GM18907 (cell line): ENCODE measurements around the gene ZNF467.
A peak's percentile ranks its signal among the peaks of the same experiment; 100 is the strongest.

ENCODE experiments used
- ATAC-seq: cut with Tn5 transposase; IDR thresholded peaks from one replicate; pipeline ENCODE4 v1.9.1; 2021; ENCODE audit warnings: mild to moderate bottlenecking, moderate library complexity; ENCODE audit not compliant: unreplicated experiment

The ZNF467 gene

DNA sequence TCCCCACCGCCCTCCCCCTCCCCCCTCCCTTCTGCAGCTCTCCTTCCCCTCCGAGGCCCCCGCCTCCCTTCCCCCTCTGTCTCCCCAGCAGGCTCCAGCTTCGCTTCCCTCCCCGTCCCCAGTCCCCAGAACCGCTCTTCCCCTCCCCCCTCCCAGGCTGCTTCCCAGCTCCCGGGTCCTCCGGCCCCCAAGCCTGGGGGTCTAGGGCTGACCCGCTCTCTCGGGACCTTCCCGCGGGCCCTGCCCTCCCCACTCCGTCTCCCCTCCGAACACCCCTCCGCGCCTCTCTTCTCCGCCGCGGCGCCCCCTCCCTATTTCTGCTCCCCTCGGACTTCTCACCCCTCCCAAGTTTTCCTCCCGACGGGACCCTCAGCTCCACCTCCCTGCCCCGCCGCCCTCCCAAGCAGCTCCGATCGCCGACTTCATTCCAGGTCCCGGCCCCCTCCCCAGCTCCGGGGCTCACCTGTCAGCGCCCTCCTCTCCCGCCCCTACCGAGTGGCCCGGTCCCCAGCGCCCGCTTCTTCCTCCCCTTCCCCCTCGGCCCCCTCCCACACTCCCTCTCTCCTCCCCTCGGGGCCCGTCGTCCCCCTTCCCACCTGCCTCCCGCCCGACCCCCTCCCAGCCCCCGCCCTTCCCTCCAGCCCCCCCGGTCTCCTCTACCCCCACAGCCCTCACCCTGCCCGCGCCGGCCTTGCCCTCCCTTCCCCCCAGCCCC is 990 bp downstream of the ZNF467 start:
- no peak for ATAC-seq

DNA sequence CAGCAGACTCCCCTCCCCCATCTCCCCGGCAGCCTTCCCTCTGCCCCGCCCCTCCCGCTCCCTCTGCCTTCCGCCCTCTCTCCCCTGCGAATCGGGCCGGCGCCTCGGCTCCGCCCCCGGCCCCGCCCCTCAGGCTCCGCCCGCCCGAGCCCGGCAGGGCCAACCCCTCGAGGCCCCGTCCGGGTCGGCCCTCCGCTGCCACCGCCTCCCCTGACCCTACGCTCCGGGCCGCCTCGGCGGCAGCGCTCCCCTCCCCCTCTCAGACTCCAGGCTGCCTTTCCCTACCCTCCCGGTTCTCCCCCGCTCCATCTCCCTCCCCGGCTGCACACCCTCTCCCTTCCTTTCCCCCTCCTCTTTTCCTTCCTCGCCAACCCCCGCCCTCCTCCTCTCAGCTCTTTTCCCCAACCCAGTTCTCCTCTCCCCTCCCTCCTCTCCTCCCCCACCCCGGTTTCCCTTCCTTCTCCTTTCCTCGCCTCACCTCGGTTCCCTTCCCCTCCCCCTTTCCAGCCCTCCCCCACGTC is 1.6 kb downstream of the ZNF467 start:
- peak; percentile 89 for ATAC-seq

DNA sequence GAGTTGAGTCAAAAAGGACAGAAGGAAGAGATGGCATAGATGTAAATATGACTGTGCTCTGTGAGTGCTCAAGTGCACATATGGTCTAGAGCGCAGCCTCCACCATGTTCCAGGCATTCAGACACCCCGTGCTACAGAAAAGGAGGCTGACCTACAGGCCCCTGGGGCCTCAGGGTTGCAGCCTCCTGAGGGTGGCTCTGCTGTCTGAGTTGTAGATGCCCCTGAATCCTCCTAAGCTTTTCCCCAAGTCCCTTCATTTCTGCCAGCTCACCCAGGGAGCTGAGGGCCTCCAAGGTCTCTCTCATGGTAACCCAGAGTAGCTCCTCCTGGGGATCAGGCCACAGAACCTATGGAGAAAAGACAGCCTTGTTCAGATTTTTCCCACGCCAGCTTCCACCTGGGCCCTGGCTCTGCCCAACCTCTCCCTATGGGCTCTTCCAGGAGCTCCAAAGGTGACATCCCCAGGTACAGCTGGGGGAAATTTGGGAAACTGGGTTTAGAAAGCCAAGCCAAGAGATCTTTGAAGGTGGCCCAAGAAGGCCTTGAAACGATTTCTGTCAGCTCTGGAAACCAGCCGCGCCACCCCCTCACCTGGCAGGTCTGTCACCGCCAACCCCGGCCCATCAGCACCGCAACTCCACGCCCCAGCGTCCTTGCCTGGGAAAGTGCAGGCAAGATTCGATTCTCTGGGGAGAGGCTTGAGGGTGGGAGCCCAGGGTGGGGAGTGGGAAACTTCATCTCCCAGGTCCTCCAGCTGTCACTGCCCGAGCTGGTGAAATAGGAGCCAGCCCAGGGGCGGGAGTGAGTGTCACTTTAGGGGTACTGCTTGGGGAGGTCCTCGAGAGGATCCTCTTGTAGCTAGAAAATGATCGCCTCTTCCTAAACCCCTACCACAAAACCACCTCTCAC is 2.4 kb downstream of the ZNF467 start:
- peak; percentile 27 for ATAC-seq

DNA sequence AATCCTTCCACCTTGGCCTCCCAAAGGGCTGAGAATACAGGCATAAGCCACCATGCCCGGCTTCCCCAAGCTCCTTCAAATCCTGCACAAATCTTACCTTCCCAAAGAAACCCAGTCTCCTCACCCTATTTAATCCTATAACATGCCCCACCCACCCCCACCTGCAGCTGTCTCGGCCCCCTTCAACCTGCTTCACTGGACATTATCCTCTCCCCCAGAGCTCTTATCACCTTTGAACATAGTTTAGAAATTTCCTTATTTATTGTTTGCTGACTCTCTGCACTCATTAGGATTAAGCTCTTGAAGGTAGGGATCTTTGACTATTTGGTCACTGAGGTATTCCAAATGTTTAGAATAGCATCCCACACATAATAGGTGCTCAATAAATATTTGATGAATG is 3.5 kb downstream of the ZNF467 start:
- no peak for ATAC-seq

DNA sequence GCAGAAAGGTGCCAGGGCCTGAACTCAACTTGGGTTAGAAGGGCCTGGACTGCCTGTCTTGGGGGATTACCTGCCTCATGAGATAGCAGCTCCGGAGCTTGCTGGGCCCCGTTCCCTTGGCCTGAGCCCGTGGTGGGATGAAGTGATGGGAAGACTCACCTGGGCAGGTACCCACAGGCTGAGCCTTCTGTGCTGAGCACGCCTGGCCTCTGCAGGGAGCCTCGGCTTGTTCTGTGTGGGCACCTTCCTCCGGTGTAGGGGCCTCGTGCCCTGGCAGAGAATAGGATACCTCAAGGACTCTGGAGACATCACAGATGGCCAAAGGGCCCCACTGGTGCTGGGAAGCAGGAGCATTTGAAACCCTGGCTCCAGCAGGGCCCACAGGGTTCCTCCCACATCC is 4.5 kb downstream of the ZNF467 start:
- no peak for ATAC-seq

DNA sequence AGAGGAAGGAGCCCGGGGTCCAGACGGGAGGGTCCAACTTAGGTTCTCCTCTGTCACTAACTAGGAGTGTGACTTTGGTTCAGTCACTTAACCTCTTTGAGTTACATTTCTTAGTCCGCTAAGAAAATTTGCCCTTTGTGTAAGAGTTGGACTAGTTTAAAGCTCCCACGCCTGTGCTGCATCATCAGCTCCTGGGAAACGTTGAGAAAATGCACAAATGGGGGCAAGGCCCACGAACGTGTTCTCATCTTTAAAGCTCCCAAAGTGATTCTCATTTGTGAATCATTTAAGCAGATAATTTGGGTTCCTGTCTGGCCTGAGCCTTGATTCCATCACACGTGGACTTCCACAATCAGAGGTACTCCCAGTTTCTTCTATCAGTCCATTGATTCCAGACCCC is 6.3 kb downstream of the ZNF467 start:
- ATAC-seq: no peak

DNA sequence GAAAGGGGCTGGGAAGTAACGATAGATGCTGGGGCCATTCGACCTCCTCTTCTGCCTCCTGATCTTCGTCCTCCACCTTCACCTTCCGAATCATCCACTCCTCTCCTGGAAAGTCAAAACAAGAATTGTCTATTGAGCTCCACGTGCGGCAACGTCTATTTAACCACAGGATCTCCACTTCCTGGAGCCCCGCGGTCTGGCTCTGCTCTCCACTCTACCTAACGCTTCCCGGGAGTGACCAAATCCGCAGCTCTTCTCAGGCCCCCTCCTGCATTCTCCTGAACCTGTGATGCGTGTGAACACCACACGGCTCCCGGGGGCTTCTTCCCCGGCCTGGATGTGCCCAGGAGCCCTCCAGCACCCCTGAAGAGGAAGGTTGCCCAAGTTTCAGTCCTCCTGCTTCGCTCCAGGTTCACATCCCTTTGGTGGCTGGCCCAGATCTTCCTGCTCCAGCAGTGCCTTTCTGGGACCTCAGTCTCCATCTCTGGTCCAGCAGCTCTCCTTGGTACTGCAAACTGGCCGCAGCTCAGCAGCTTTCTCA is 7.2 kb downstream of the ZNF467 start:
- ATAC-seq: no peak

DNA sequence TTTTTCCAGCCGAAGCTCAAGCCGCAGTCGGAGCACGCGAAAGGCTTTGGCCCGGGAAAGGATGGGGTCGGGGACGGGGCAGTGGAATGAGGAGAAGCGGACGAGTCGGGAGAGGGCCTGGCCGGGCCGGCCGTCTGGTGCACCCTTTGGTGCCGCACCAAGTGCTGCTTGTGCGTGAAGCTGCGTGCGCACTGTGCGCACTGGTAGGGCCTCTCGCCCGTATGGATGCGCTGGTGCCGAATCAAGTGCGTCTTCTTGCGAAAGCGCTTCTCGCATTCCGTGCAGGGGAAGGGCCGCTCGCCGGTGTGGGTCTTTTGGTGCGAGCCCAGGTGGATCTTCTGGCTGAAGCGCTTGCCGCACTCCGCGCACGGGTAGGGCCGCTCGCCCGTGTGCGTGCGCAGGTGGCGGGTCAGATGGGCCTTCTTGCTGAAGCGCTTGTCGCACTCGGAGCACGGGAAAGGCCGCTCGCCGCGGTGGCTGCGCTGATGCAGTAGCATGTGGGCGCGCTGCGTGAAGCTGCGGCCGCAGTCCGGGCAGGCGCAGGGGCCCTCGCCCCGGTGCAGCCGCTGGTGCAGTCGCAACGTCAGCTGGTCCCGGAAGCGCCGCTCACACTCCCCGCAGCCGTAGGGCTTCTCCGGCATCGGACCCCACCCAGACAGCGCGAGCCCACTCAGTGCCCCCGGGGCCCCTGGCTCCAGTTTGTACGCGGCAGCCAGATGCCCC is 7.8 kb downstream of the ZNF467 start:
- no peak for ATAC-seq

DNA sequence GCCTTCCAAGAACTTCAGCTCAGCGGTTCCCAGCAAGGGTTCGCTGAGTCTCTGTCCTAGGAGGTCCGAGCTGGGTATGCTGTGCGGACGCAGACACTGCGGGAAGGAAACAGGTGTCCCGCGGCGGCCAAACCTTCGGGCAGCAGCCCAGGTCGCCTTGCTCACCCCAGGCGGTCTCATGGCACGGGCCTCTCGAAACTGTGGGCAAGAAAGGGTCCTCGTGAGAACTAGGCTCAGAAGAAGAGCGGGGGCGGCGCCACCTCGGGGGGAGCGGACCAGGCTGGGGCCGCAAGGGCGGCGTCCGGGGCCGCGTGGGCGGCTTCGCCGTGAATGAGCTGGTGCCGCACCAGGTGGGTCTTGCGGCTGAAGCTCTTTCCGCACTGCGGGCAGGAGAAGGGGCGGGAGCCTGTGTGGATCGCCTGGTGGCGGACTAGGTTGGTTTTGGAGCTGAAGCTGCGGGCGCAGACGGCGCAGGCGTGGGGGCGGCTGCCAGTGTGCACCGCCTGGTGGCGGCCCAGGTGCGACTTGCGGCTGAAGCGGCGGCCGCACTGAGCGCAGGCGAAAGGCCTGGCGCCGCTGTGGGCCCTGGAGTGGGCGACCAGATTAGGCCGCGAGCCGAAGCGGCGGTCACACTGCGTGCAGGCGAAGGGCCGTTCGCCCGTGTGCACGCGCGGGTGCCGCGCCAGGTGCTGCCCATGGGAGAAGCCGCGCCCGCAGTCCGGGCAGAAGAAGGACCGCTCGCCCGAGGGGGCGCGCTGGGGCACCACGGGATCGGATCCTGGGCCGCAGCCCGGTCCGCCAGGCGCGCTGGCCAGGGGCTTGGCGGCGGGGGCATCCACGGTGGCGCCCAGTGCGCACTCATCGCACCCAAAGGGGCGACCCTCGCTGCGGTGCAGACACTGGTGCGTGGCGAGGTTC is 8.6 kb downstream of the ZNF467 start:
- ATAC-seq: no peak

DNA sequence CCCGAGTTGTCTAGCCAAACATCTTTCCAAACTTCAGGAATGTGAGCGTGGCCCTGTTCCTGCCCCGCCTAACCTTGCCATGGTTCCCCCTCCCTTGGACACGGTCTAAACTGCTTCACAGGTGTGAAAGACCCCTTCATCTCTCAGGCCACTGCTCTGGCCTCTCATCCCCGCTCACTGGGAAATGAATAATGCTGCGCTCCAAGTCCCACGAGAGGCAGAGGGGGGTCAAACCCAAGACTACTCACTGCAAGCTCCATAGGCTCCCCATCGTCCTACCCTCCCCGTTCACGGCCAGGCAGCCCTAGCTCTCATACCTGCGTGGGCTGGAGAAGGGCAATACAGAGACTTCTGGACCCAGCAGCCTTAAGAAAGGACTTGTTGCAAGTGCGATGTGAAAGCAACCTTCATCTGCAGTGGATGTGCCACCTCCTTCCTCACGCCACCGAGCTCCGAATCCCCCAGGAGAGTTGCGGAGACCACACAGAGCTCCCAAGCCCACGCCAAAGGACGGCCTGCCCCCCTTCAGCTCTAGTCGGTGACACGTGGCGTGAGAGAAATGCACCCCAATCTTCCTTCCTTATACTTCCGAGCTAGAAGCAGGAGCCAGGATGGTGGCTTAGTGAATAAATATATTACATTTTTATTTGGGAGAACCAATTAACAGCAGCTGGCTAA is 9.7 kb downstream of the ZNF467 start:
- ATAC-seq: no peak

DNA sequence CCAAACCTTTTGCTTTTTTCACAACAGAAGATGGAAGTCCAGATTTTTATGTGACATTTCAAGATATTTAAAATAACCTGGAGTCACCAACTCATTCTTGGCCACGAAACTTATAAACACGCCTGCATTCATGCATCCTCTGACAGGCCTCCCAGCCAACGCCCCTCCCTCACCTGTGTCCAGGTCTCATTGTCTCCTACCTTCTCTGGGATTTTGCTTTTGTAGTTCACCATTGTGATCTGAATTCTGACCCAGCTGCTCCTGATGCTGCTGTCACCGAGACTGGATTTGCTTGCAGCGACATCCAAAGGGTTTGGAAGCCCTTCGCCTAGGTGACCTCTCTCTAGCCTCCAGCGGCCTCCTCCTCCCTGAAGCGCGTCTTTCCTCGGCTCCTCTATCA is 10.8 kb downstream of the ZNF467 start:
- no peak for ATAC-seq

DNA sequence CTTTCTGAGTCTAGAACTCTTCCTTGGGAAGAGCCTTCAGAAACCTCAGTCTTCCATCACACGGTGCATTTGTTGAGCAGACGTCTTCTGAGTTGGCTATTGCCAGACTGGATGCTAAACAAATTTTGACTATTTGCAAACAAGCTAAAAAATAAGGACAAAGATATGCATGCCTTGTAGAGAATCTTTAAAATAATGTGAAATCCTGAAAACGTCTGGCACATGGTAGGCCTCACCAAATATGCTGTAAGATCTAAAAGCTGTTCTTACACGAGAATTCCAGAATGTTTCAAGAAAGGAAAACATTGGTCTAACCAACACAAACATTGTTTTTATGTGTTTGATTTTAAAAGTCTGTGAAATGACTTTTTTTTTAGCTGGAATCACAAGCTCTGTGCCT is 11.3 kb downstream of the ZNF467 start:
- no peak for ATAC-seq

DNA sequence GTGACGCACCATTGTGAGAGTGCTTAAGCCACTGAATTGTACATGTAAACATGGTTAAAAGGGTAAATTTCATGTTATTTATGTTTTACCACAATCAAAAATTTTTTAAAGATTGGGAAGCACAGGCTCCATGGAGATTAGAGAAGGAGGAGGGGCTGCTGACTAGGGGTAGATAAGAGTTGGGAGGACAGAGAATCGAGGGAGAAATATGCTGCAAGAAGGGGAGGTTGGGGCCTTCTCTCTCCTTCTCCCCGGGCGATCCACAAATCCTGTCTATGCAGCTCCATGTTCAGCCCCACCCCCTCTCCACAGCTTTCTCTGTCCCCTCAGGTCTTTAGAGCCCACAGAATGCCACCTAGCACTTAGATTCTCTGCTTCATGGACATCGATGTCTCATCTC is 12.1 kb downstream of the ZNF467 start:
- no peak for ATAC-seq

DNA sequence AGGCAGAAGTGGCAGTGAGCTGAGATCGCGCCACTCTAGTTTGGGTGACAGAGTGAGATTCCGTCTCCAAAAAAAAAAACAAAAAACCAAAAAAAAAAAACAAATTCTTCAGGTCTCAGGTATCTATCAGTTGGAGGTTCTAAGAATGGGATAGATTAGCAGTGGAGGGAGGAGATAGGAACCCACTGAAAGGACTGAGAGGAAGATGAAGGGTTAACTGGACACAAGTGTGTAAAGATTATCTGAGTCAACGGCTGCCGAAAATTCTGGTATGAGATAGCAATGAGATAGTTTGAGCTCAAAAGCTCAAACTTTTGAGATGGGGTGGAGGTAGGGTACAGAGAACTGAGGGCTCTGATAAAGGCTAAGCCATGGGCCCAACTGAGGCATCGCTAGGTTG is 12.8 kb downstream of the ZNF467 start:
- ATAC-seq: no peak

DNA sequence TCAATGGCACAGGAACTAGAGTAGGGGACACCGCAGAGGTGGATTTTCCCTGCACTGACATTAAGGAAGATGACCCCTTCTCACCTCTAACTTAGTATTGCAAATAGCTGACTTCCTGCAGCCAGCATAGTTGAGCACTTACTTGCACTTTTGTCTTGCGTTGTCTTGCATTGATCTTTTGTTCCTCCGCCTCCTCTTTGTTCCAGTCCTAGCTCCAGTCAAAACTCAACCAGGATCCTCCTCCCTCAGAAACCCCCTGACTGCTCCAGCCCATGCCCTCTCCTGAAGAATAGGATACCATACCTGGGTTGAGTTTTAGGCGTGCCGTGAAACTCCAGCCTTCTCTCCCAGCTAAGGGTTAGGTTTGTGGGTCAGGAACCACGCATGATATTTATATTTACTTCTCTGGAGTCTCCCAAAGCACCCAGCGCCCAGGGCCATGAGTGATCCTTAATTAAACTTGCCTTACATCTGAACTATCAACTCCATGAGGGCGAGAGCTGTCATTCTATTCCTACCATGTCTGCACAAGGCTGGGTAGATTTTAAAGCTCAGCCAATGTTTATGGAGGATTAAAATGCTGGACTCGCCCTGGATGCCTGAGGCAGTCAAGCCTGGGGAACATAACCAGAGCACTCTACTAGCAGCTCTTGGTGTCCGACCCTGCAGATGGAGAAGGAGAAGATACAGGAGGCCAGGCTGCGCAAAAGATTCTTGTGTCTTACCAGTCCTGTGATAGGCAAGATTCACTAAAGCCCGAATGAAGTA is 14.1 kb downstream of the ZNF467 start:
- no peak for ATAC-seq

DNA sequence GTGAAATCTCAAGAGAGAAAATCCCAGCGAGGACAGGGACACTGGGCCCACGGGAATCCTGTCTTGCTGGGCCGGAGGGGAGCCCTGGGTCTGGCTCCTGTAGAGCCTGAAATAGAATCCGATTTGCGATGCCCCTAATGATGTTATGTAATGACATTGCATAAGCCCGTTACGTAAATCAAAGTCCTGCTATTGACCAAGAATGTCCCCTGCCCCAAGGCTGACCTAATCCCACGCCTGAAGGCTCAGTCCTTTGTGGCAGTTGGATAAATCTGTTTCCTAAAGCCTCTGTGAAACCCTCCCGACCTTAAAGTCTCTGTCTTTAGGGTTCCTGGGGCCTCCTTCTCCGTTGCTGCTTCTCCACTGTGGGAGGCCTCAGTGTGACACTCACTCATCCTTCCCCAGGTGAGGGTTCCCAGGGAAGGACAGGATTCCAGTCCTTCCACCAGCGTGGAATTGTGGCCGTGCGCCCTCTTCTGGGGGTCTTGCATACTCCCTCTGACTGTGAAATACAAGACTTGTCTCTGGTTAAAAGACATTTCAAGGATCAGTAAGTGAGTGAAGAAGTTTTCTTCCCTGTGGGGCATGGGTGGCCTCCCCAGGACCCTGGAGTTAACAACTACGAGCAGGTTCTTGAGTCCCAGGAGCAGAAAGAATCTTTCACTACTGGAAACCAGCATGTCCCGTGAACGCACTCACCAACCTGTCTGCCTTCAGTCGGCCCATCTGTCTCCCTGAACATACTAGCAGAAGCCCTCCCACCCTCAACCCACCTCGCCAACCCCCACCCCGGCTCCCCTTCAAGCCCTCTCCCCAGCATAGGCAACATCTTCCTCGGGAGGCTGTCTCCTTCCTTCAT is 19.8 kb downstream of the ZNF467 start:
- no peak for ATAC-seq

DNA sequence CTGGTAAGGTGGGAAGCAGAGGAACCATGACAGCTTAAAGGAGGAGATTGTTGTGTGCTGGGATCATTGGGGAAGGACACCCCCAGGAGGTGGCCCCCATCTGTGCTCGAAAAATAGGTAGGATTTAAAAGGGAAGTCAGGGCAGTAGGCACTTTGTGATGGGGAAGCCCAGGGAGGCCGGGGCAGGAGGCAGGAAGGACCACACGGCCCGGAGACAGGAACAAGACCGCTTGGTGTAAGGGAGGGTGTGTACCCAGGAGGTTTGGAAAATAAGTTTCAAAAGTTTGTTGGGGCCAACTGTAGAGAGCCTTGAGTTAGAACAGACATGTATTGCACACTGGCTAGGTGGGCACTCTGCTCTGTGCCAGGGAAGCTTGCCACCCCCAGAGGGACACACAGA is 20.7 kb downstream of the ZNF467 start:
- no peak for ATAC-seq
